ENCODE data around the gene PDCD2.

GRCh38 chr6:170584954-170585498 lies 589 bp upstream of the PDCD2 start:
- no peak for TF ChIP-seq CTCF (IDR thresholded peaks at IDR 0.05)
- no peak for TF ChIP-seq POLR2A (IDR thresholded peaks at IDR 0.05)

Data from tibial nerve (tissue), 3 donors.